ENCODE data around the gene DYNC2LI1. TPM values are rescaled to one million over a fixed set of nuclear protein-coding genes. Genes with fewer than 3 reads are reported as not detected.

Gene DYNC2LI1
- total RNA-seq, 1 donor from 2014 or later: 15.3 TPM

DNA sequence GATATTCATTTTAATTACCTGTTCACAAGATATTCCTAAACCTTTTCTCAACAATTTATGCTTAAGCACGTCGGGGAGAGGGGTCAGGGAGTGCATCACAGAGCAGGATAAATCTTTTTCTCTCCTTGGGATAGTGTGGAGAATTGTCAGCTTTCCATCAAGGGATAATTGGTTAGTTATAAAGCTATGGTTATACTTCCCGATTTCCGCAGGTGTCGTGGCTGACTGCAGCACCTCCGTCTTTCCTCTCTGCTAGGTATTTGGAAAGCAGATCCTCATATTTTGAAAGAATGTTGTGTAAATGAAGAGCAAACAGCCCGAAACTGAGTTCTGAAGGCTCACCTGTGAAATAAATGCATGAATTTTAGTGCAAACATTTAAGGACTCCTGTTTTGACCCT lies 778 bp downstream of the DYNC2LI1 start:
- H3K27ac Mint-ChIP-seq (ENCODE audit: unreplicated experiment): peak overlapping the region; percentile 97
- H3K4me2 ChIP-seq (ENCODE audit: low read length): peak overlapping the region; percentile 95
- H2AFZ ChIP-seq (ENCODE audit: low read depth, low read length): peak overlapping the region; percentile 95
- H3K27ac ChIP-seq (ENCODE audit: low read depth, low read length): peak overlapping the region; percentile 89
- no peak for DNase-seq (ENCODE audit: low read depth)
- no peaks in the 10 kb centered on the region for H3K9me3 Mint-ChIP-seq (ENCODE audit: unreplicated experiment)
- H3K4me1 Mint-ChIP-seq (ENCODE audit: low read depth, unreplicated experiment): peaks cover 3% of the 10 kb centered on the region
- H3K79me2 ChIP-seq (ENCODE audit: insufficient read depth, low read length): peaks cover 6% of the 10 kb centered on the region
- FAIRE-seq: no peak
- no peaks in the 10 kb centered on the region for H3K9me3 ChIP-seq (ENCODE audit: insufficient read depth, low read depth, low read length)
- peak overlapping the region; percentile 91 for H3K9ac ChIP-seq (ENCODE audit: low read length)
- no peaks in the 10 kb centered on the region for H3K27me3 ChIP-seq (ENCODE audit: insufficient read depth, low read length)
- H3K4me3 Mint-ChIP-seq (ENCODE audit: unreplicated experiment): peak overlapping the region; percentile 98
- H3K36me3 Mint-ChIP-seq (ENCODE audit: low read depth, unreplicated experiment): peaks cover 2% of the 10 kb centered on the region
- H3K36me3 ChIP-seq (ENCODE audit: insufficient read depth, low read length): no peaks in the 10 kb centered on the region
- H3K4me1 ChIP-seq (ENCODE audit: insufficient read depth, low read length): peaks cover 4% of the 10 kb centered on the region
- H3K27me3 Mint-ChIP-seq (ENCODE audit: low read depth, unreplicated experiment): no peaks in the 10 kb centered on the region
- H3K4me3 ChIP-seq (ENCODE audit: insufficient read depth, low read depth, low read length): peak overlapping the region; percentile 83
- no peaks in the 10 kb centered on the region for H4K20me1 ChIP-seq (ENCODE audit: insufficient read depth, low read length)
- no peak for TF ChIP-seq CTCF (IDR thresholded peaks at IDR 0.05; ENCODE audit: insufficient read depth, low read depth, low read length)
- TF ChIP-seq EZH2 (IDR thresholded peaks at IDR 0.05; ENCODE audit: insufficient read depth, low read length): no peak

- H3K4me3 Mint-ChIP-seq (ENCODE audit: unreplicated experiment): no peak overlapping the region
Observed at GRCh38 chr2:43776324-43776723, 2.5 kb downstream of the DYNC2LI1 start.

More at GRCh38 chr2:43776324-43776723, 2.5 kb downstream of the DYNC2LI1 start:
- Mint-ChIP-seq H3K36me3 (ENCODE audit: low read depth, unreplicated experiment) (peaks cover 8% of the 10 kb centered on the region), H3K27me3 (ENCODE audit: low read depth, unreplicated experiment) (no peaks in the 10 kb centered on the region), H3K4me1 (ENCODE audit: low read depth, unreplicated experiment) (peaks cover 3% of the 10 kb centered on the region), H3K9me3 (ENCODE audit: unreplicated experiment) (no peaks in the 10 kb centered on the region), H3K27ac (ENCODE audit: unreplicated experiment) (no peak overlapping the region)
- DNase-seq (ENCODE audit: low read depth): no peak
- TF ChIP-seq EZH2 (IDR thresholded peaks at IDR 0.05; ENCODE audit: insufficient read depth, low read length) (no peak), CTCF (IDR thresholded peaks at IDR 0.05; ENCODE audit: insufficient read depth, low read depth, low read length) (no peak)
- Histone ChIP-seq H3K79me2 (ENCODE audit: insufficient read depth, low read length) (peaks cover 6% of the 10 kb centered on the region), H3K9me3 (ENCODE audit: insufficient read depth, low read depth, low read length) (no peaks in the 10 kb centered on the region), H3K27me3 (ENCODE audit: insufficient read depth, low read length) (no peaks in the 10 kb centered on the region), H3K36me3 (ENCODE audit: insufficient read depth, low read length) (no peaks in the 10 kb centered on the region), H3K4me3 (ENCODE audit: insufficient read depth, low read depth, low read length) (no peak overlapping the region), H2AFZ (ENCODE audit: low read depth, low read length) (no peak overlapping the region), H3K4me1 (ENCODE audit: insufficient read depth, low read length) (peaks cover 4% of the 10 kb centered on the region), H3K4me2 (ENCODE audit: low read length) (no peak overlapping the region), H3K27ac (ENCODE audit: low read depth, low read length) (no peak overlapping the region), H3K9ac (ENCODE audit: low read length) (no peak overlapping the region), H4K20me1 (ENCODE audit: insufficient read depth, low read length) (no peaks in the 10 kb centered on the region)
- FAIRE-seq: no peak
